Central memory CD8-positive, alpha-beta T cell (primary cell): ENCODE measurements around the gene LRP1B.
"Not testable (repeated sequence)": the region's sequence is repeated elsewhere in the genome, so short reads cannot be mapped to it uniquely, and the experiment has no call there.

Experiments
- ATAC-seq: fragments of 150-1000 bp; cut with Tn5 transposase; replicated peaks from 2 replicates; pipeline ENCODE4 v1.10.0; 2022; ENCODE audit warnings: mild to moderate bottlenecking, moderate FRiP score, moderate number of reproducible peaks; ENCODE audit not compliant: poor library complexity, severe bottlenecking; ENCODE audit errors: extremely low read depth
- DNase-seq, 2 donors: peaks; one replicate each; pipeline ENCODE4 v3.0.0; 2021; ENCODE audit warnings: low spot score in 2 of 2
- H3K27ac Mint-ChIP-seq: one replicate; pipeline ENCODE4 v1.8.0; 2022; ENCODE audit warnings: low read depth, mild to moderate bottlenecking, moderate library complexity, mixed read lengths
- H3K27me3 Mint-ChIP-seq: one replicate; pipeline ENCODE4 v1.8.0; 2022; ENCODE audit warnings: mixed read lengths
- H3K36me3 Mint-ChIP-seq: one replicate; pipeline ENCODE4 v1.8.0; 2022; ENCODE audit warnings: mild to moderate bottlenecking, moderate library complexity, mixed read lengths; ENCODE audit not compliant: insufficient read depth
- H3K4me1 Mint-ChIP-seq: one replicate; pipeline ENCODE4 v1.8.0; 2022; ENCODE audit warnings: mixed read lengths
- H3K4me3 Mint-ChIP-seq: one replicate; pipeline ENCODE4 v1.8.0; 2022; ENCODE audit warnings: mild to moderate bottlenecking, moderate library complexity, mixed read lengths
- H3K9me3 Mint-ChIP-seq: one replicate; pipeline ENCODE4 v1.8.0; 2022; ENCODE audit warnings: mixed read lengths

LRP1B gene

GRCh38 chr2:140359056-140359771 lies 1771.6 kb downstream of the LRP1B start:
- ATAC-seq (no peak), DNase-seq (no peak)
- Mint-ChIP-seq H3K27me3 (no peaks in the 10 kb centered on the region), H3K4me1 (no peaks in the 10 kb centered on the region), H3K9me3 (no peaks in the 10 kb centered on the region), H3K27ac (no peak overlapping the region), H3K36me3 (no peaks in the 10 kb centered on the region), H3K4me3 (no peak overlapping the region)

- Mint-ChIP-seq H3K36me3 (no peaks in the 10 kb centered on the region), H3K27ac (no peak overlapping the region), H3K27me3 (no peaks in the 10 kb centered on the region), H3K4me3 (no peak overlapping the region), H3K9me3 (peaks cover 6% of the 10 kb centered on the region), H3K4me1 (no peaks in the 10 kb centered on the region)
- ATAC-seq = no peak
- DNase-seq = no peak
Observed at GRCh38 chr2:140356697-140357096, 1774.1 kb downstream of the LRP1B start.

GRCh38 chr2:140355511-140356090 lies 1775.2 kb downstream of the LRP1B start:
- ATAC-seq = no peak
- Mint-ChIP-seq H3K27ac (no peak overlapping the region), H3K9me3 (peaks cover 6% of the 10 kb centered on the region), H3K4me3 (no peak overlapping the region), H3K4me1 (no peaks in the 10 kb centered on the region), H3K36me3 (no peaks in the 10 kb centered on the region), H3K27me3 (no peaks in the 10 kb centered on the region)
- no peak for DNase-seq

- ATAC-seq (no peak), DNase-seq (no peak)
- Mint-ChIP-seq H3K4me1 (no peaks in the 10 kb centered on the region), H3K27me3 (no peaks in the 10 kb centered on the region), H3K9me3 (peaks cover 6% of the 10 kb centered on the region), H3K27ac (no peak overlapping the region), H3K36me3 (no peaks in the 10 kb centered on the region), H3K4me3 (no peak overlapping the region)
Observed at GRCh38 chr2:140354544-140354943, 1776.3 kb downstream of the LRP1B start.

GRCh38 chr2:140353541-140353940 lies 1777.3 kb downstream of the LRP1B start:
- no peak for ATAC-seq
- Mint-ChIP-seq H3K27me3 (no peaks in the 10 kb centered on the region), H3K4me3 (no peak overlapping the region), H3K27ac (no peak overlapping the region), H3K4me1 (no peaks in the 10 kb centered on the region), H3K9me3 (peaks cover 6% of the 10 kb centered on the region), H3K36me3 (no peaks in the 10 kb centered on the region)
- no peak for DNase-seq

- Mint-ChIP-seq H3K27me3 (no peaks in the 10 kb centered on the region), H3K36me3 (no peaks in the 10 kb centered on the region), H3K9me3 (peaks cover 6% of the 10 kb centered on the region), H3K4me1 (no peaks in the 10 kb centered on the region), H3K4me3 (no peak overlapping the region), H3K27ac (no peak overlapping the region)
- ATAC-seq (no peak), DNase-seq (no peak)
Observed at GRCh38 chr2:140351692-140352091, 1779.1 kb downstream of the LRP1B start.

GRCh38 chr2:140349695-140350094 lies 1781.1 kb downstream of the LRP1B start:
- Mint-ChIP-seq H3K27me3 (no peaks in the 10 kb centered on the region), H3K36me3 (no peaks in the 10 kb centered on the region), H3K4me3 (no peak overlapping the region), H3K4me1 (no peaks in the 10 kb centered on the region), H3K9me3 (peaks cover 16% of the 10 kb centered on the region), H3K27ac (no peak overlapping the region)
- no peak for DNase-seq
- no peak for ATAC-seq

- ATAC-seq (no peak), DNase-seq (no peak)
- no peaks in the 10 kb centered on the region for H3K36me3 Mint-ChIP-seq
- no peaks in the 10 kb centered on the region for H3K4me1 Mint-ChIP-seq
- no peak overlapping the region for H3K27ac Mint-ChIP-seq
- no peaks in the 10 kb centered on the region for H3K27me3 Mint-ChIP-seq
- H3K4me3 Mint-ChIP-seq = no peak overlapping the region
- peaks cover 22% of the 10 kb centered on the region for H3K9me3 Mint-ChIP-seq
Observed at GRCh38 chr2:140348826-140349225, 1782.0 kb downstream of the LRP1B start.

- H3K4me3 Mint-ChIP-seq = no peak overlapping the region
- H3K27ac Mint-ChIP-seq = no peak overlapping the region
- no peaks in the 10 kb centered on the region for H3K27me3 Mint-ChIP-seq
- peaks cover 26% of the 10 kb centered on the region for H3K9me3 Mint-ChIP-seq
- DNase-seq (no peak), ATAC-seq (no peak)
- H3K36me3 Mint-ChIP-seq = no peaks in the 10 kb centered on the region
- H3K4me1 Mint-ChIP-seq = no peaks in the 10 kb centered on the region
Observed at GRCh38 chr2:140344838-140345237, 1786.0 kb downstream of the LRP1B start.

GRCh38 chr2:140344266-140344665 lies 1786.5 kb downstream of the LRP1B start:
- not testable (repeated sequence) for DNase-seq, H3K4me3 Mint-ChIP-seq, H3K36me3 Mint-ChIP-seq, ATAC-seq, H3K27me3 Mint-ChIP-seq, H3K27ac Mint-ChIP-seq, H3K4me1 Mint-ChIP-seq
- H3K9me3 Mint-ChIP-seq = peaks cover 26% of the 10 kb centered on the region

GRCh38 chr2:140338795-140339194 lies 1792.0 kb downstream of the LRP1B start:
- peaks cover 21% of the 10 kb centered on the region for H3K9me3 Mint-ChIP-seq
- H3K27ac Mint-ChIP-seq = no peak overlapping the region

GRCh38 chr2:140337061-140337460 lies 1793.8 kb downstream of the LRP1B start:
- Mint-ChIP-seq H3K36me3 (no peaks in the 10 kb centered on the region), H3K27me3 (no peaks in the 10 kb centered on the region), H3K9me3 (peaks cover 32% of the 10 kb centered on the region), H3K4me1 (no peaks in the 10 kb centered on the region), H3K4me3 (no peak overlapping the region), H3K27ac (no peak overlapping the region)
- DNase-seq (no peak), ATAC-seq (no peak)

More at GRCh38 chr2:140338795-140339194, 1792.0 kb downstream of the LRP1B start:
- Mint-ChIP-seq H3K36me3 (no peaks in the 10 kb centered on the region), H3K27me3 (no peaks in the 10 kb centered on the region), H3K4me1 (no peaks in the 10 kb centered on the region), H3K4me3 (no peak overlapping the region)
- no peak for DNase-seq
- ATAC-seq = no peak

- Mint-ChIP-seq H3K9me3 (peaks cover 7% of the 10 kb centered on the region), H3K4me3 (no peak overlapping the region), H3K27me3 (no peaks in the 10 kb centered on the region), H3K27ac (no peak overlapping the region), H3K36me3 (no peaks in the 10 kb centered on the region), H3K4me1 (no peaks in the 10 kb centered on the region)
- DNase-seq (no peak), ATAC-seq (no peak)
Observed at GRCh38 chr2:140316345-140316744, 1814.5 kb downstream of the LRP1B start.
